HG03064 (cell line): ENCODE results near the gene SSTR4.

Experiments used
- ATAC-seq: cut with Tn5 transposase; IDR thresholded peaks from one replicate; pipeline ENCODE4 v1.9.1; 2021; ENCODE audit warnings: low read depth; ENCODE audit not compliant: unreplicated experiment

The SSTR4 gene

DNA sequence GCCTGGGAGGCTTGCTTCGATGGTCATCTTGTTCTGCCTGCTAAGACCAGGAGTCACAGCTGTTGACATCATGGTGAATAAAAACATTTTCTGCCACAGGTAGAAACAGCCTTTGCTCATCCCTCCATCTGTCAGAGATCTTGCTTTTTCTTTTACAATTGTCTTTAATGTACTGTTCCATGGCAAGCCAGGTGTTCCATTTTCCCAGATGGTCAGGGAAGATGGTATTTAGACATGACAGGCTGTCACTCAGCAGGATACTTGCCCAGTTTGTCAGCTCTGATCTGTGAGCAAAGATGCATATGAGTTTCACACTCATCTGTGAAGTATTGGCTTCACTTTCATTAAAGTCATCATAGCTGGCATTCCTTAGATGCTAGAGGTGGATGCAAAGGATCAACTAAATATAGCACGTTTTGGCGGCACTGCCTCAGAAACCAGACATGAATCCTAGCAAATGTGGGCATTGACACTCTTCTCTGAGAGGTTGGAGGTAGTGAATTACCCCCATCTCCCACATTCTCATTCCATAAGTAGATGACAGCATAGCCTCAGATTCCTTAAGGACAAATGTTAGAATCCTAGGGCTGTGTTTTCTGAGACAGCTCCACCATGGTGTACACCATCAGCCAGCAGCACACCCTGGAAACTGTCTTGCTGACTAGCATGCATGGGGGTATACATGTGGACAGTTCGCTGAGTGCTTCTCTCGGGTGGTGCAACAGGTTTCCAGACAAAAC is 4.2 kb downstream of the SSTR4 start:
- no peak for ATAC-seq

DNA sequence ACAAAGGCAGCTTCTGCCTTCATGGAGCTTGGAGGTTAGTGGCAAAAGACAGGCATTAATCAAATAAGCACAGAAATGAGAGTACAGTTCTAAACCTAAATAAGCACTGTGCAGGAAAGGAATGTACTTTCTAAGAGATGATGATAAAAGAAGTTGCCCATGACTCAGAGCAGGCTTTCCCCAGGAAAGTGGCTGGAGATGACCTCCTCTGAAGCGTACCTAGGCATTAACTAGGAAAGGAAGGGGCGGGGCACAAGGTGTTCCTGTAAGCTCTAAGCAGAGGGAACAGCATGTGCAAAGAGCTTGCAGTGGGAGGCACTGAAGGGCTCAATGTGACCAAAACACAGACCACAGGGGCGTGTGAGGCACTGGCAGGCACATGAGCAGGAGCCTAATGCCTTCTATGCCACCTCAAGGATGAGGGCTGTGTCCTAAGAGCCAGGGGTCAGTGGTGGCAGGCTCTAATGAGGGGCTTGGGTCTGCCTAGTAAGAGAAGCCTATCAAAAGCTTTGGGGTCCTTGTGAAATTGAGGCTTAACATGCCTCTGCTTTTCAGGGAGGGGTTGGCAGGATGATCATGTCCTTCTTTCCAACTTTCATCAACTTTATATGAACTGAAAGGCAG is 4.9 kb downstream of the SSTR4 start:
- no peak for ATAC-seq

DNA sequence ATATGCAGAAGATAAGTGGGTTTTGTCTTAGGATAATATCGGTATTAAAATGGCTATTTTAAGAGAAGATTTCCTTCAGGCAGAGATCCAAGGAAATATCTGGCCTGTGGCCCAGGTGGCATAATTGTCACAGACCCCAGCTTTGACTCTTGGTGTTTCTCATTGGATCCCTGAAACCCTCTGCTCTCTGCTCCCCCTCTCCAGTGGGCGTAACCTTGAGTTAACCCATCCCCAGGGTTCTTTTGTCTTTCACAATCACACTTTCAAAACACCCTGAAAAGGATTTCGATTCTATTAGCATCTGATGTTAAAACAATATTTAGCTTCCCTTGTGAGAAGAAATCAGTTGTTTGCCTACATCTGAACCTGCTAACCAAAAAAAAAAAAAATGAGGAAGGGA is 7.2 kb downstream of the SSTR4 start:
- no peak for ATAC-seq

DNA sequence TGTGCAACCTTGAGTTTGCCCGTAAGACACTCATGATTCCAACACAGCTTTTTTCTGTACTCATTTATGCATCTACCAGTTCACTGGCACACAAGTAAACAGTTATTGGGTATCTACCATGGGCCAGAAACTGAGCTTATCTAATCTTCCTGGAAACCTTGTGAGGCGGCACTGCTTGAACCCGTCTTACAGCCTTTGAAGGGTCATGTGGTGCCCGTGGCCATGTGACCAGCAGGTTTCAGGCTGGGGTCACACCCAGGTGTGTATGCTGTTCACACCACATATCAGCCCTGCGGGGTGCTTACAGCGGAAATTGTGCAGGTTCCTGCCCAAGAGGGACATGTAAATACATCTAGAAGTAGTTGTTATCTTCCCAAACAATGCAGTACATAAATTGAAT is 8.3 kb downstream of the SSTR4 start:
- ATAC-seq = no peak

DNA sequence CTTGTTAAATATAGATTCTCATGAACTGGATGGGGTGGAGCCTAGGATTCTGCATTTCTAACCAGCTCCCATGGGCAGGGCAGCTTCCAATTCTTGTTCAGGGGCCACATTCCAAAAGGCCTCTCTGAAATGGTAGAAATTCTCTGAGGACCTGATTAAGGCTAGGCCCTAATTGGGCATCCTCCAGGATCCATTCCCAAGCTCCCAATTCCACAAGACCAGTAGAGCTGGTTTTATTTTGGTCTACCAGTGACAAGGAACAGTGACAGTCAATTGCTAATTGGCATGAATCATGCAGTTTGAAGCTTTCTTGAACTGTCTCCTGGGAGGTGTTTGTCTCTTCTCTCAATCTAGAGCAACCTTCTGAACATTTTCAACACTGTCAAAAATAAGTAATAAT is 11.3 kb downstream of the SSTR4 start:
- no peak for ATAC-seq

DNA sequence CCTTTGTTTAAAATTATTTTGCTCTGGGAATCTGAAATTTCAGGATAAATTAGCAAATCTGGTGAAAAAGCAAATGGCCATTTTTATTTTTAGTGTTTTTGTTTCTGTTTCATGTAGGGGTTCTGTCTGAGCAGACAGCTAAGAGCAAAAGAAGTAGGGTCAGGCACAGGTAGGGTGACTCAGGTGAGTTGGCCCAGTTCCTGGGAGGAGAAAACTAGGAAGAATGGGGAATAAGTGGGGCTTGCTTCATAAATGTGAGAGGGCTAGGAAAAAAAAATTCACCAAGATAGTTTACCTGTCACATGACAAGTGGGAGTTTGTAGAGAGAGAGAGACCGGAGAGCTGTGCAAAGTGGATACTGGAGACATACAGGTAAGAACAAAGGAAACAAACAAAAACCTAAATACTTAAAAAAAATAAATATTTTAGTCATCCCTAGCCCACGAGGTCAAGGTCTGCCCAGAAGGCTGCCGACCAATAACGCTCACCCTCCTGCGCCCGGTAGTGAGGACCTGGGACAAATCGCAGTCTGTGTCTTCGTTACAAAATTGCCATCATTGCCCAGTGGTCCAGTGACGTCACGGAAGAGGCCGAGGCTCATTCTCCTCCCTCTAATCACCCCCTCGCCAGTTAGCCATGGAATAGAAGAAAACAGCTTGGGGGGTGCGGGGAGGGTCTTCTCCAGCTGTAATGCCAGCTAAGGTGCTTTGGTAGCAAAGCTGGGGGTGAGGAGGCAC is 12.1 kb downstream of the SSTR4 start:
- no peak for ATAC-seq

DNA sequence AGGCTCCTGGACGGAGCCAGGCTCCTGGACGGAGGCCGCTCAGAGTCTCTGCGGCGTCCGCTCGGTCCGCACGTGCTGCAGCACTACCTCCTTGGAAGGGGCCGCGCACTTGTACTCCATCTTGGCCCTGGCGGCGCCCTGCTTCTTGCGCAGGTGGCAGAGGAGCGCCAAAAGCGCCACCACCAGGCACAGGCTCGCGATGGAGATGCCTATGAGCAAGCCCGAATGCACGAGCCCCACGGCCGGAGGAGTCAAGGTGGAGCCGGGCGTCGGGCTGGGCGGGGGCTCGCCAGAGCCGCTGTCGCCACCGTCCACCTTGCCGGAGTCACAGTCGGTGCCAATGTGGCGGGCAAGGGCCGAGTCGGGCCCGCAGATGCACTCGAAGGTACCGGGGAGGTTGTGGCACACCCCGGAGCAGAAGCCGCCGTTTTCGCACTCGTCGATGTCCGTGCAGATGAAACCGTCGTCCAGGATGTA is 12.7 kb downstream of the SSTR4 start:
- ATAC-seq = no peak

DNA sequence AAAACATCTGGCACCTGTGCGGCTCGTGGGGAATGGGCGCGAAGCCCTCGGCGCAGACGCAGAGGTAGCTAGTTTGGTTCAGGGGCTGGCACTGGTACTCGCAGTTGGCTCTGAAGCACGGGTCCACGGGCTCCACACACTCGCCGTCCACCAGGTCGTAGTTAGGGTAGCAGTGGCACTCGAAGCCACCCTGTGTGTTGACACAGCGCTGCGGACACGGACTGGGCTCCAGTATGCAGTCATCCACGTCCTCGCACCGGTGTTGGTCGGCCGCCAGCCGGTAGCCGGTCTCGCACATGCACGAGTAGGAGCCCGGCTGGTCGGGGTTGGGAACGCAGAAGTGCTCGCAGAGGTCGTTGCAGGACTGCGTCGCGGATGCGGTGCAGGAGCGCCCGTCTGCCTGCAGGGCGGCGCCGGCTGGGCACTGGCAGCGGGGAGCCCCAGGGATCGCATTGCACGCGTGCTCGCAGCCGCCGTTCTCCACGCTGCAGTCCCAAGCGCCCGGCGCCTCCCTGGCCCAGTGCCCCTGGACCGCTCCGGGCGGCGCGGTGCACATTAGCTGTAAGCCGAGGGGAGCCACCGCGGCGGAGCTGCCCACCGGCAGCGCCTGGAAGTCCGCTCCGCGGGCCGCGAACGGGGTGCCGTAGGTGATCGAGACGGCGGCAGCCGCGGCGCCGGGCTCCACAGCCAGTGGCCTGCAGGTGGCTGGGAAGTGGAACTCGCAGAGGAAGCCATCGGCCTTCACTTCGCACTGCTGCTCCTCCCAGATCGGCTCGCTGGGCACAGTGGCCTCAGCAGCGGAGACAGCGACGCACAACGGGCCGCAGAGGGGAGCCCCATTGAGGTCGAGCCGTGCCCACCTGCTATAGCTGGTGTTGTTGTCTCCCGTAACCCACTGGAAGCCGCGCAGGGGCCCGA is 13.4 kb downstream of the SSTR4 start:
- no peak for ATAC-seq

DNA sequence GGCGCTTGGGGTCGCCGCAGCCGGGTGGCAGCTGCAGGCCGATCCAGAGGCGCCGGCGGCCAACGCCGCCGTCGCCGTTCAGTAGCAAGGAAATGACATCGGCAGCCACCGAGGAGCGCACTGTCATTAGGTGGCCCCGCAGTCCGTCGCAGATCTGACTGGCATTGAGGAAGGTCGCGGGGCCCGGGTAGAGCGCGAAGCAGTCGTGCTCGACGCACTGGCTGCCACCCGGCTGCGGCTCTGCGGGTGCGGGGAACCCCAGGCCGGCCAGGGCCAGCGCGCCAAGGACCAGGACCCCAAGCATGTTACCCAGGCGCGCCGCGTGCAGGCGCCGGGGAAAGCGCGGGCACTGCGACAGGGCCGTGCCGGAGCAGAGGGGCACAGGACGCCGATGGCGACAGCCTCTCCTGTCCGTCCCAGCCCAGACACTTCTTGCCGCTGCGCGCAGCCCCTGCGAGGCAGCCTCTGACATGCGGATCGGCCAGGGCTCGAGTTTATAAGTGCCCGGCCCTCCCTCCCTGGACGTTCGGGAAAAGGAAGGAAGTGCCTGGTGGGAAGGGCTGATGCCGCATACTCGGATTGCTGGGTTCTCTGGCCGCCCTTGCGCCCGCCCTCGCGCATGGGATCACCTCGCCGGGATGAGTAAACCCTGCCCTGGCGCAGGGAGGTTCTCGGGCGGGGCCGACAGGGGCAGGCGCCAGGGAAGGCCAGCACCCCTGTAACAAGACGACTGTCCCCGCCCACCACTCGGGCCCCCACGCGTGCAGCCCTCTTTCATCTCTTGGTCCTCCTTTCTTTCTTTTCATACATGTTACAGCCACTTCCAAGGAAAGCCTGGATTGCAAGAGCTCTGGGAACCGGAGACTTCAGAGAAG is 14.3 kb downstream of the SSTR4 start, which contains the start of gene THBD:
Gene THBD (minus strand): TSS at position 472 of the 875 bp plus-strand sequence. CDS start 168 bp downstream, at position 304.
- ATAC-seq = no peak

DNA sequence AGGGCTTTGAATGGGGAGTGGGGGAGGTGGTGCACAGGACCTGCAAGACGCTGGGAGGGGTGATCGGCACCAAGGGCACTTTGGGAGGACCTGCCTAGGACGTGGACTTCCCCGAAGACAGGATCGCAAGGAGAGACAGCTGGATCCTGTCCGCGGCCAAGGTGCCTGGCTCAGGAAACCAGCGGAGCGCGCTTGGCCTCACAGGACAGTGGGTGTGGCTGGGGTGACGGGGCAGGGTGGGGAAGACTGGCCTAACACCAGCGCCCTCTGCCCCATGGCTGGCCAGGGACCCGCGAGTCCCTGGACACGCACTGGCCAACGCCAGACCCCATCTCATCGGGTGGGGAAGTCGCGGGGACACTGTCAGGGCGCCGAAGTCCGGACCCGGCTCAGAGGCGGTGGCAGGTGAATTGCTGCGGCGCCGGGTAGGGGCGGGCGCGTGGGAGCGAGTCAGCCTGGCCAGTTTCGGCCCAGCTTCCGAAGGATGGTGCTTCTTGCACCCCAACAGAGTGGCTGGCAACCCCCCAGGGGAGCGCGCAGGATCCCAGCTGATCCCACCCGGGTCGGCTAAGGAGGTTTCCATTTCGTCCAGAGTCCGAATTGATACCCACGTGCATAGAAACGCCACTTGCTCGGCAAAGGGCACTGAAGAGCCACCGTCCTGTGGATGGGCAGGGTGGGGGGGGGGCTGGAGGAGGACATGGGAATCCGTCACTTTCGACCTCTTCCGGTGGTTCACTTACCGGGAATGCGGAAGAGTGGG is 15.1 kb downstream of the SSTR4 start:
- ATAC-seq = no peak

DNA sequence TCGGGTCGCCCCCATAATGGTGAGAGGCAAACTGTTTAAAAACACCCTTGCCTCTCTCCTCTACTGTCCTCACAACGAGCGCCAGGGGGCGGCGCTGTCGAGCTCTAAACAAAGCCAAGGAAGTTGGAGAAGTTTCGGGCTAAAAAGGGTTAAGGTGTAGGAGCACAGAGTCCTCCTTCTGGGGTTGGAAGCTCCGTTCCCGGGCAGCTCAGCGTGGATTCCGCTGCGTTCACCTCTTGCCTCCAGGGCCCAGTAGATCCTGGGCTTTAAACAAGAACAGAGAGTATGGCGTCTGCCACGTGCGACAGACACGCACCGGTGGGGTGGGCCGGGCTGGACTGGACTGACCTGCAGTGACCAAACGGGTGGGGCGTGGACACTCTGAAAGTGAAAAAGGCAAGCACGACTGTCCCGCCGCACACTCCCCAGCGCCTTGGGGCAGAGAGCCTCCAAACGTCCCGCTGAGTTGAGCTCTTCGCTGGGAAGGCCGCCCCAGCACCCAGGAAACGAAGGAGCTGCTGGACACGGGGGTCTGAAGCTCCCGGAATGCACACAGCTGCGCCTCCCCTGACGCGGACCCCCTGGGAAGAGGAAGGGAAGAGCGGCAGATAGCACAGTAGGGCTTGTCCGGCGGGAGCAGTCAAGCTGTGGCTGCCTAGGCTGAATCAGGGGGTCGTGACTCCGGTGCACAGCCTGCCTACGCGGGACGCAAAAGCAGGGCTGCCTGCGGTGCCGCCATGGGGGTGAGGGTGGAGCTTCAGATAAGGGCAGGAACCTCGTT is 15.9 kb downstream of the SSTR4 start:
- no peak for ATAC-seq

DNA sequence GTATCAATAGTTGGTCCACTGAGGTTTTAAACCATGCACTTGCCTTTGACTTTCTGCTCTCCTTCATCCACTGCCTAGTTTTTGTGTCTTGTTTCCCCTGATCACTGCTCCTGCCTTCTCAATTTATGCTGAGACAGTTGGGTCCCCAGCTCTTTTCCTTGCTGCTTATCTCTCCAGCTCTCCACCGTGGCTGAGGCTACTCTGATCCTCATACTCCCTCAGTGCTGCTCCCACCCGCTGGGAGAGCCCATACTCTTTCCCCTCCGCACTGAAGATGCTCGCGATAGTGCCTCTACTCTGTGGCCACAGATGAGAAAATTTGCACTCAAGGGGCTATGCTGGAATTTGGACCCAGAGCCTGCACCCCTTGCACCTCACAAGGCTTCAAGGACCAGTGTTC is 17.8 kb downstream of the SSTR4 start:
- no peak for ATAC-seq

DNA sequence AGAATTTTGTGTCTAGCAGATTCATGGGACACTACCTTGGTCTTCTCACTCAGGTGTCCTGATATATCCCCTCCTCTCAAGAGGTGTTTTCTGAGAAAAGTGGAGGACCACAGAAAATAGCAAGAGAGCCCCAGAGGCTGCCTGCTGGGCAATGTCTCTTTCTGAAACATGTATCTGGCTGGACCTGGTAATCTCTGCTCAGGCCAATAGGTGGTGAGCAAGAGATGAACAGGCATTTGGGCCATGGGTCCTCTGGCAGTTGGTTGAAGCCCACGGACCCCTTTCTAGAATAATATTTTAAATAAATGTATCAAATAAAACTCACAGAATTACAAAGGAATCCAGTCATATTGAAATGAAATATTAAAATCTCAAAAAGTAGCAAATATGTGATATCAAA is 23.1 kb downstream of the SSTR4 start:
- no peak for ATAC-seq

DNA sequence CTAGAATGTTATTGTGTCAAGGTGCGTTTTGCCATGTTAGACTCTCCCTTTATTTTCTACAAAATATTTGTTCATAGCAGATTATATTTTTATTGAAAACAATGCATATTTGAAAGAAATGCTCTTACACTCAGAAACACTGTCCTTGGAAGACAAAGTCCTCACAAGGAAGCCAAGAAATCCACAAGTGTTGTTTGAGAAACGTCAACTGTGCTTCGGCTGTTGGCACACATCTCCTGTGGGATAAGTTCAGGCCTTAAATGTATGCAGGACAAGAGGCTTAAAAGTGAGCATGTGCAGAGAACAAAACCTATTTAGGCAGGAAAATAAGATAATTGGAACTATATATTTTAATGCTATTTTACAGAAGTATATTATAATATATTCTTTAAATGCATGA is 23.9 kb downstream of the SSTR4 start:
- ATAC-seq = no peak

DNA sequence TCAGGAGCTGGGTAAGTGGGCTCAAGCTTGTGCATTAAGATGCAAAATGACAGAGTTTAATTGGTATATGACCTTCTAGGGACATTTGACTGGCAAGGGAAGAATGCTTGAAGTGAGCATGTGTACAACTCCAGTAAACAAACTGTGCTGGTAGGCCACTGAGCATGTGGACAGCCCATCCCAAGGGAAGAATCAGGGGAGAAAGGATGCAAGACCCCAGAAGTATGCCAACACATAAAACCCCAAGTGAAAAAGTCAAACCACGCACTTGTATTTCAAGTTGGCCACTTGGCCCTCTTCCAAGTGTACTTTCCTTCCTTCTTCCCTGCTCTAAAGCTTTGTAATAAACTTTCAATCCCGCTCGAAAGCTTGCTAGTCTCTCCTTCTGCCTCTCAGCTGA is 24.7 kb downstream of the SSTR4 start:
- no peak for ATAC-seq

DNA sequence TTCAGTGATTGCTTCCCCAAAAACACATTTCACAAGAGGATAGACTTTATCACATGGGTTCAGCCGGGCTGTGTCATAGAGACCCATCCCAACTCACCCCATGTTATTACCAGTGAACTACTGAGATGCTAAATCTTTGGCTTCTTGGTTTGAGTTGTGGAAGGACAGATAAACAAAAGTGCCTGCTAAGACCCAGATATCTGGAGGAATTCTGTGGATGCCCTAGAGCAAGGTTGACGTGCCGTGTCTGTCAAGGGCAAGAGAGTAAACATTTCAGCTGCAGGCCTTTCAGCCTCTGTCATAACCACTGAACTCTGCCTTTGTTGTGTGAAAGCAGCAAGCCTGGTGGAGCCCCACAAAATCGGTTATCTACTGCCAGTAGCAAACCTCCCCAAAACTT is 25.5 kb downstream of the SSTR4 start:
- ATAC-seq = no peak

DNA sequence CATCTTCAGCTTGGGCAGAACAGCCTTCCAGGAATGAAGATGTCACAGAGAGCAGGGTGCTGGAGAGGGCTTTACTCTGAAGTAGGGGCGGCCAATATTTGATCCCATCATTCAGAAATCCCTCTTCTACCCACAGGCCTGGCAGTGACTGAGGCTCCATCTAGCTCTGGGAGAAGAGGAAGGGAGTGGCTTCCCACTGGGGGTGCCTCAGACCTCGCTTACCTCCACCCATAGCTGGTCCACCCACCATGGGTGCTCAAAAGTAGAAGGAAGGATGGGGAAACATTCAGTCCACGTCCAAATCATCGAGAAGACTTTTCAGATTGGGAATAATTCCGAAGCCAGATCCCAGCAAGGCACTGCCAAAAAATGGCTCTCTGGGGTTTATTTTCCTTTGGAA is 26.1 kb downstream of the SSTR4 start:
- ATAC-seq = no peak
